Sigmoid colon (tissue), 4 donors: Measurements from ENCODE around the gene TMEM69.

Experiments
- CTCF ChIP-seq, 4 experiments: fragments of 450-650 bp in 3 of 4; fragments of 200-600 bp in 1 of 4; IDR thresholded peaks; one replicate each; pipeline ENCODE4 v1.5.1; 2016 to 2019; ENCODE audit warnings: antibody characterized with exemption in 4 of 4, mild to moderate bottlenecking in 3 of 4, moderate library complexity in 2 of 4
- EP300 ChIP-seq, 4 donors: sonication (generic); formaldehyde crosslinking; IDR thresholded peaks; one replicate each; pipeline ENCODE4 v1.6.1; 2017; ENCODE audit warnings: antibody characterized with exemption in 4 of 4

- TF ChIP-seq CTCF (IDR thresholded peaks at IDR 0.05) (no peak), EP300 (IDR thresholded peaks at IDR 0.05) (no peak)
Measured at GRCh38 chr1:45647248-45648021, 40.5 kb upstream of the TMEM69 start.
